ENCODE data around the gene DEGS2.

GRCh38 chr14:100190126-100190525 is 30.7 kb upstream of the DEGS2 start:
- no peak for TF ChIP-seq CTCF (IDR thresholded peaks at IDR 0.05)
- TF ChIP-seq POLR2AphosphoS5 (IDR thresholded peaks at IDR 0.05): no peak
- TF ChIP-seq POLR2A (IDR thresholded peaks at IDR 0.05): no peak

Data from gastroesophageal sphincter (tissue), 3 donors.